ENCODE measurements around the gene PMIS2.

The PMIS2 gene

GRCh38 chr19:35633727-35634440, 47.9 kb downstream of the PMIS2 start:
- DNase-seq (ENCODE audit: low spot score) = no peak

- DNase-seq (ENCODE audit: low spot score) = no peak
Observed at GRCh38 chr19:35636651-35637050, 50.7 kb downstream of the PMIS2 start.

All from AG08395 (cell line).